ENCODE results near the gene FAM228B.
A peak's percentile ranks its signal among the peaks of the same experiment; 100 is the strongest.

Gene FAM228B

GRCh38 chr2:24158131-24158530, 34.9 kb downstream of the FAM228B start:
- DNase-seq (ENCODE audit: low read depth) = no peak
- no peak overlapping the region for H3K4me3 ChIP-seq (ENCODE audit: low read depth, low read length)
- TF ChIP-seq CTCF (conservative IDR thresholded peaks at IDR 0.05; ENCODE audit: low read depth, low read length) = no peak

DNA sequence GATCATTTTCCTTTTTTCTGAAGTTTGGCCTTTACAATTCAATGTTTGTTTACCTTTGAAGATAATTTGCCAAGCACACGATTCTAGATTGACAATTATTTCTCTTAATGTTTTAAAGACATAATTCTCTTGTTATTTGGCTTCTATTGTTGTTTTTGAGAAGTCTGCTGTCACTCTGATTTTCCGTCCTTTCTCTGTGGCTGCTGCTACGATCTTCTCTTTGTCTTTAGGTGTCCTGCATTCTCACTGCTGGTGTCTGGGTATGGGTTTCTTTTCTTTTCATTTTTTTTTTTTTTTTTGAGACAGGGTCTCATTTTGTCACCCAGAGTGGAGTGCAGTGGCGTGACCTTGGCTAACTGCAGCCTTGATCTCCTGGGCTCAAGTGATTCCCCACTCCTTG, 36.4 kb downstream of the FAM228B start:
- TF ChIP-seq CTCF (conservative IDR thresholded peaks at IDR 0.05; ENCODE audit: low read depth, low read length) = no peak
- no peak for DNase-seq (ENCODE audit: low read depth)
- no peak overlapping the region for H3K4me3 ChIP-seq (ENCODE audit: low read depth, low read length)

GRCh38 chr2:24160761-24161160, 37.5 kb downstream of the FAM228B start:
- no peak for DNase-seq (ENCODE audit: low read depth)
- no peak overlapping the region for H3K4me3 ChIP-seq (ENCODE audit: low read depth, low read length)
- TF ChIP-seq CTCF (conservative IDR thresholded peaks at IDR 0.05; ENCODE audit: low read depth, low read length) = no peak

DNA sequence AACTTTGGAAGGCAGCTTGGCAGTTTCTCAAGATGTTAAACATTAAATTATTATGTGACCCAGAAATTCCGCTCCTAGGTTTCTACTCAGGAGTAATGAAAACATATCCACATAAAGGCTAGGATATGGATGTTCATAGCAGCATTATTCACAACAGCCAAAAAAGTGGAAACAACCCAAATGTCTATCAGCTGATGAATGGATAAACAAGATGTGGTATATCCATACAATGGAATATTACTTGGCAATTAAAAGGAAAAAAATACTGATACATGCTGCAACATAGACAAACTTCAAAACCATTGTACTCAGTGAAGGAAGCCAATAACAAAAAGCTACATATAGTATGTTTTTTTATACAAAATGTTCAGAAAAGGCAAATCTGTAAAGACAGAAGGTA, 39.2 kb downstream of the FAM228B start:
- no peak for DNase-seq (ENCODE audit: low read depth)
- no peak overlapping the region for H3K4me3 ChIP-seq (ENCODE audit: low read depth, low read length)
- TF ChIP-seq CTCF (conservative IDR thresholded peaks at IDR 0.05; ENCODE audit: low read depth, low read length) = no peak

DNA sequence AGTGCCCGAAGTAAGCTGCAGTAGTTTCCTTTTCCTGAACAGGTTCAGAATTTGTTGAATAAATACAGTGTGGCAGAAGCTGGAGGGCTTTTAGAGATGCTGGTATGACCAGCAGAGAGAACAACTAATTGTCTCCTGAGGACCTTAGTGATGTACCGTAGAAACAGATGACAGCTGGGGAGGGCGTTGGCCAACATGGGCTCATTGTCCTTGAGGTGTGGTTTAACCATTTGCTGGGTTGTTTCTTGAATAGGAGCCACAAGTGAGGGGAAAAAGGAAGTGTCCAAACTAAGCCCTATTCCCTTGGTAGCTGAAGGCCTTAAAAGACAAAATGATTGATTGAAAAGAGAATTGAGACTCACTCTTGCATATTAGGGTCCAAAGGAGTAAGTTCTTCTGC, 39.9 kb downstream of the FAM228B start:
- H3K4me3 ChIP-seq (ENCODE audit: low read depth, low read length) = no peak overlapping the region
- no peak for TF ChIP-seq CTCF (conservative IDR thresholded peaks at IDR 0.05; ENCODE audit: low read depth, low read length)
- DNase-seq (ENCODE audit: low read depth) = no peak

DNA sequence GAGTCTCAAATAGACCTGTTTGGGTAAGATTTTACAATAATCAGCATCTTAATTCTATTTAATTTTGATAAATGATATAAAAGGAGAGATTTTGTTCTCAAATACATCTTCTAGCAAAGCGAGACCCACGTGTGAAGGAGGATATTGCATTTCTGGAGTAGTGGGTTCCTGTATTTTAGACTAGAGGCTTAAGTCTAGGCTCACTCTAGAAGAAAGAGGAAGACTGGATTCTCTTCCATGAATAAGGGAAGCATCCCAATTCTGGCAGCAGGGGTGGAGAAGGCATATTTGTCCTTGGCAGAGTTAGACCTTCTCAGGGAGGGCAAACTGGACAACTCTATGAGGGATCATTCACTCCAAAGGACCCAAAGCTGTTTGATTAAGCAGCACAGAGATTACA, 40.3 kb downstream of the FAM228B start:
- TF ChIP-seq CTCF (conservative IDR thresholded peaks at IDR 0.05; ENCODE audit: low read depth, low read length) = no peak
- no peak for DNase-seq (ENCODE audit: low read depth)
- no peak overlapping the region for H3K4me3 ChIP-seq (ENCODE audit: low read depth, low read length)

GRCh38 chr2:24164416-24164973, 41.2 kb downstream of the FAM228B start:
- peak; percentile 65 for TF ChIP-seq CTCF (conservative IDR thresholded peaks at IDR 0.05; ENCODE audit: low read depth, low read length)
- DNase-seq (ENCODE audit: low read depth) = peak; percentile 11
- no peak overlapping the region for H3K4me3 ChIP-seq (ENCODE audit: low read depth, low read length)
